Heart left ventricle (tissue), 16 donors: ENCODE results near the gene PGLYRP1. TPM values are rescaled to one million over a fixed set of nuclear protein-coding genes. Genes with fewer than 3 reads are reported as not detected.

Experiments
- ATAC-seq, 4 donors: fragments of 200-7000 bp; cut with Tn5 transposase; one replicate each; pipeline ENCODE4 v1.9.1; 2020 to 2022; ENCODE audit warnings: moderate library complexity in 4 of 4, mild to moderate bottlenecking in 3 of 4, moderate number of reproducible peaks in 1 of 4
- DNase-seq, 5 donors: peaks; one replicate each; pipeline ENCODE4 v3.0.0-alpha.2; 2020
- H3K27ac ChIP-seq, 12 donors: fragments of 200-600 bp; sonication (generic) in 4 of 12; one replicate each; pipeline versions ENCODE4 v1.5.0 to v1.8.0; 2016 to 2022; ENCODE audit warnings: mild to moderate bottlenecking in 2 of 12
- H3K27me3 ChIP-seq, 9 donors: fragments of 200-600 bp; sonication (generic) in 2 of 9; one replicate each; pipeline versions ENCODE4 v1.5.1 to v1.8.0; 2016 to 2022; ENCODE audit warnings: mild to moderate bottlenecking in 3 of 9
- H3K36me3 ChIP-seq, 9 donors: fragments of 200-600 bp; sonication (generic) in 2 of 9; one replicate each; pipeline versions ENCODE4 v1.5.0 to v1.8.0; 2018 to 2022; ENCODE audit warnings: mild to moderate bottlenecking in 2 of 9
- H3K4me1 ChIP-seq, 12 donors: fragments of 200-600 bp; sonication (generic) in 4 of 12; one replicate each; pipeline versions ENCODE4 v1.5.0 to v1.8.0; 2016 to 2022; ENCODE audit warnings: mild to moderate bottlenecking in 3 of 12
- H3K4me3 ChIP-seq, 12 donors: fragments of 200-600 bp; sonication (generic) in 4 of 12; one replicate each; pipeline versions ENCODE4 v1.5.0 to v1.8.0; 2017 to 2022; ENCODE audit warnings: mild to moderate bottlenecking in 9 of 12, moderate library complexity in 4 of 12
- H3K9me3 ChIP-seq, 12 donors: fragments of 200-600 bp; sonication (generic) in 4 of 12; one replicate each; pipeline versions ENCODE4 v1.5.0 to v1.8.0; 2016 to 2022; ENCODE audit warnings: mild to moderate bottlenecking in 1 of 12
- POLR2A ChIP-seq, 2 donors: fragments of 450-650 bp; IDR thresholded peaks; one replicate each; pipeline ENCODE4 v1.6.1; 2017; ENCODE audit warnings: antibody characterized with exemption in 2 of 2, mild to moderate bottlenecking in 2 of 2, moderate library complexity in 2 of 2
- WGBS, 4 donors: extraction: QIAGEN DNeasy Blood & Tissue Kit in 2 of 4; methylation state at CpG; one replicate each; pipeline versions ENCODE4 v1.1.5 to v1.1.7; 2013 to 2018; 5-methylcytosine and 5-hydroxymethylcytosine counted together
- intact Hi-C, 10 donors: fragments of 100-400 bp; cut with DNase I; formaldehyde crosslinking; loops; one replicate each; pipeline versions ENCODE4 v1.11.1 to v1.14.2; 2022
- polyA plus RNA-seq, 2 donors: library from polyadenylated mRNA; stranded (reverse); fragments of 200-250 nt; gene quantifications; one replicate each; pipeline ENCODE4 v1.2.3, GENCODE V29; 2013
- total RNA-seq, 9 donors: library from RNA; depleted of rRNA in 2 of 9; stranded (reverse); fragments of >200 nt in 2 of 9; fragmentation: NEBNext Ultra II Directional in 3 of 9; extraction: Animal tissue kit (Norgen Biotek cat#: 25700) in 3 of 9; gene quantifications; one replicate each; pipeline versions ENCODE4 v1.1.0 to v1.2.4, GENCODE V29; 2016 to 2023
- TF ChIP-seq, protein P1 (sequence below), 12 donors: fragments of 200-600 bp; sonication (generic) in 4 of 12; IDR thresholded peaks; one replicate each; pipeline versions ENCODE4 v1.5.0 to v1.8.0; 2018 to 2022; ENCODE audit warnings: antibody characterized with exemption in 12 of 12, mild to moderate bottlenecking in 5 of 12
- donor health status: ischemic (EF 13 %, LVEDD 7.1; RV severe dilation, severe dysfunction).
- donor health status: healthy with polysubstance abuse.
- donor health status: DM: no; HTN: yes; CAD: no.
- donor health status: DM: no; HTN: no; CAD: no.
- donor health status: ischemic (EF 25% LVEDD 6.9; RV normal size, moderate dysfunction).
- donor health status: ischemic (EF 25% LVEDD 5.7; RV mildly dilated, moderate dysfunction).
- donor health status: healthy.
- donor health status: DM: yes; HTN: yes; CAD: no.
- donor health status: ischemic (EF 35%, LVEDD 5.7; RV mildly dilated, moderate dysfunction).
- donor health status: nonischemic (EF 11% LVEDD 7.7; RV severe dilation, severe dysfunction).
- donor health status: DM: yes; HTN: yes; CAD: no.
- donor health status: PGD.
- donor health status: ischemic (EF 29% LVEDD 5.4; RV normal size, mild dysfunction).
- donor health status: nonischemic (EF 23%, LVEDD 6.1; RV moderate dilation, normal function).

The PGLYRP1 gene
- total and polyA plus RNA-seq, 11 donors = 0.24 to 3.9 (median 0.53) TPM; not detected in 7

DNA sequence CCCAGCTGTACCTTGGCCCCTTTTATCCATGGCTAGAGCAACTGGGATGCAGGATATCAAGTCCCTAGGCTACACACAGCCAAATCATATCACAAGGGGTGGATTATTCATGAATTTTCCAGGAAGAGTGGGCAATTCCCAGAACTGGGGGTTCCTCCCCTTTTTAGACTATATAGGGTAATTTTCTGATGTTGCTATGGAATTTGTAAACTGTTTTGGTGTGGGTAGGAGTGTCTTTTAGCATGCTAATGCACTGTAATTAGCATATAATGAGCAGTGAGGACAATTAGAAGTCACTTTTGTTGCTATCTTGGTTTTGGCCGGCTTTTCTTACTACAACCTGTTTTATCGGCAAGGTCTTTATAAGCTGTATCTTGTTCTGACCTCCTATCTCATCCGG lies 35.9 kb upstream of the PGLYRP1 start:
- H3K27ac ChIP-seq = no peak overlapping the region
- no peak overlapping the region for H3K4me3 ChIP-seq
- TF ChIP-seq, protein P1, sequence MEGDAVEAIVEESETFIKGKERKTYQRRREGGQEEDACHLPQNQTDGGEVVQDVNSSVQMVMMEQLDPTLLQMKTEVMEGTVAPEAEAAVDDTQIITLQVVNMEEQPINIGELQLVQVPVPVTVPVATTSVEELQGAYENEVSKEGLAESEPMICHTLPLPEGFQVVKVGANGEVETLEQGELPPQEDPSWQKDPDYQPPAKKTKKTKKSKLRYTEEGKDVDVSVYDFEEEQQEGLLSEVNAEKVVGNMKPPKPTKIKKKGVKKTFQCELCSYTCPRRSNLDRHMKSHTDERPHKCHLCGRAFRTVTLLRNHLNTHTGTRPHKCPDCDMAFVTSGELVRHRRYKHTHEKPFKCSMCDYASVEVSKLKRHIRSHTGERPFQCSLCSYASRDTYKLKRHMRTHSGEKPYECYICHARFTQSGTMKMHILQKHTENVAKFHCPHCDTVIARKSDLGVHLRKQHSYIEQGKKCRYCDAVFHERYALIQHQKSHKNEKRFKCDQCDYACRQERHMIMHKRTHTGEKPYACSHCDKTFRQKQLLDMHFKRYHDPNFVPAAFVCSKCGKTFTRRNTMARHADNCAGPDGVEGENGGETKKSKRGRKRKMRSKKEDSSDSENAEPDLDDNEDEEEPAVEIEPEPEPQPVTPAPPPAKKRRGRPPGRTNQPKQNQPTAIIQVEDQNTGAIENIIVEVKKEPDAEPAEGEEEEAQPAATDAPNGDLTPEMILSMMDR (IDR thresholded peaks at IDR 0.05) = no peak
- no peak for TF ChIP-seq POLR2A (IDR thresholded peaks at IDR 0.05)
- H3K27me3 ChIP-seq = peaks cover 0 to 55% (median 15%) of the 10 kb centered on the region in 9 donors
- H3K9me3 ChIP-seq = peaks cover 0 to 20% (median 2%) of the 10 kb centered on the region in 12 donors
- WGBS, 4 donors = 81 to 90% (median 86%) methylated on average over 3 of the region's 3 CpGs
- intact Hi-C loops = no loop called here
- DNase-seq (no peak), ATAC-seq (no peak)
- H3K4me1 ChIP-seq = no peaks in the 10 kb centered on the region
- no peaks in the 10 kb centered on the region for H3K36me3 ChIP-seq

DNA sequence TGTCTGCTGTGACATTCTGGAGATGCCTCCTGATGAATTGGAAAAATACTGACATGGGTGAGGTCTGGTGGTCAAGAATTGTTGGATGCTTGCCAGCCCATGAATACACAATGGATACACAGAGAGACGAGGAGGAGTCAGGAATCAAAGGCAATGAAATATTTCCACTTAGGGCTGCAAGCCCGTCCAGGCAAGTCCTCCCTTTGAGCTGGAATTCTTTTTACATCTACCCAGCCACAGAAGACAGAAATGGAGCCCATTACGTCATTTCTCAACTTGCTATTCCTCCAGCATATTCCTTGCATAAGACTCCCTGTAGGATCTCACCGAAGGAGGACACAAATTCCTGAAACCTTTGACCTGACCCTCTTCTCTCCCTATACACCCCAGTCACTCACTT lies 33.7 kb upstream of the PGLYRP1 start:
- WGBS, 4 donors = 32 to 43% (median 36%) methylated on average over 4 of the region's 4 CpGs
- H3K4me3 ChIP-seq = no peak overlapping the region
- peaks cover 0 to 20% (median 2%) of the 10 kb centered on the region in 12 donors for H3K9me3 ChIP-seq
- intact Hi-C loops = no loop called here
- peaks cover 0 to 55% (median 15%) of the 10 kb centered on the region in 9 donors for H3K27me3 ChIP-seq
- DNase-seq = no peak
- TF ChIP-seq, protein P1 (IDR thresholded peaks at IDR 0.05) = no peak
- no peaks in the 10 kb centered on the region for H3K4me1 ChIP-seq
- H3K27ac ChIP-seq = no peak overlapping the region
- no peak for ATAC-seq
- H3K36me3 ChIP-seq = no peaks in the 10 kb centered on the region

DNA sequence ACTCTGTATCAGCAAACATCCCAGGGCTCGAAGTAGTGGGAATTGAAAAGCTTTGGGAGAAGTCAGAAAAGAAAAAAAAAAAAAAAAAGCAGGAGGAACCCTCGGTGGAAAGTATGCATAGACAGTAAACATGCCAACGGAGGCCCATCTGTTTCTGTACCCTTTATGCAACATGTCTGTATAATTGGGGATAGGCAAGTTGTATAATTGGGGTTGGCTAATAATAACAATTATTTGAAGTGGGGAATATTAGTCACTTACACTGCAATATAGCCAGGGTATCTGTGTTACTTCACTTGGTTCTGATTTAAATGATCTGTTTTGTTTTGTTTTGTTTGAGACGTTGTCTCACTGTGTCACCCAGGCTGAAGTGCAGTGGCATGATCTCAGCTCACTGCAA lies 30.0 kb upstream of the PGLYRP1 start:
- Histone ChIP-seq H3K4me3 (no peak overlapping the region), H3K27me3 (peaks cover 0 to 60% (median 6%) of the 10 kb centered on the region in 9 donors), H3K27ac (no peak overlapping the region), H3K36me3 (no peaks in the 10 kb centered on the region), H3K4me1 (no peaks in the 10 kb centered on the region), H3K9me3 (peaks cover 0 to 10% (median 0%) of the 10 kb centered on the region in 12 donors)
- TF ChIP-seq POLR2A (IDR thresholded peaks at IDR 0.05) = no peak
- TF ChIP-seq, protein P1 (IDR thresholded peaks at IDR 0.05) = no peak
- intact Hi-C loops = no loop called here
- 48 to 65% (median 60%) methylated on average over 4 of the region's 4 CpGs for WGBS, 4 donors
- DNase-seq (no peak), ATAC-seq (no peak)

DNA sequence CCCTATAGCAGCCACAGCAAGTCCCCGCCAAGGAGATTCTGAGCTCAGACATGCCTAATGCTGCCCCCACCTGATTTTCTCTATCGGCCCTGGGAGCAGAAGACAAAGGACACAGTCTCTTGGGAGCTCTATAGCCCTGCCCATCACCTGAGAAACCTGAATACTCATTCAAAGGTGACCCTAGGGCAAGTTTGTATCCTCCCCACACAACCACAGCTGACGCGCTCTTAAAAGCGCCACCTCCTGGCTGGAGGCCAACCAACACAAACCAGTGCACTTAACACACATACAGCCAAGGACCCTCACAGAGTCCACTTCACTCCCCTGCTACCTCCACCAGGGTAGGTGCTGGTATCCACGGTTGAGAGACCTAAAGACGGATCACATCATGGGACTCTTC lies 26.7 kb upstream of the PGLYRP1 start:
- Histone ChIP-seq H3K27me3 (peaks cover 0 to 47% (median 7%) of the 10 kb centered on the region in 9 donors), H3K36me3 (no peaks in the 10 kb centered on the region), H3K9me3 (peaks cover 0 to 8% (median 0%) of the 10 kb centered on the region in 12 donors), H3K4me3 (no peak overlapping the region), H3K4me1 (no peaks in the 10 kb centered on the region), H3K27ac (no peak overlapping the region)
- ATAC-seq = no peak
- no peak for TF ChIP-seq POLR2A (IDR thresholded peaks at IDR 0.05)
- TF ChIP-seq, protein P1 (IDR thresholded peaks at IDR 0.05) = no peak
- WGBS, 4 donors = 21 to 33% (median 31%) methylated on average over 7 of the region's 7 CpGs
- intact Hi-C loops = no loop called here
- DNase-seq = no peak
